Measurements from ENCODE around the gene ARHGEF4.
"Not testable (repeated sequence)": the region's sequence is repeated elsewhere in the genome, so short reads cannot be mapped to it uniquely, and the experiment has no call there.

The ARHGEF4 gene

GRCh38 chr2:131056932-131057287 lies 220.2 kb downstream of the ARHGEF4 start:
- DNase-seq, result no peak

- no peak for DNase-seq
Observed at GRCh38 chr2:131058214-131058843, 221.6 kb downstream of the ARHGEF4 start.

GRCh38 chr2:131058920-131059319 lies 222.2 kb downstream of the ARHGEF4 start:
- no peak for DNase-seq

DNA sequence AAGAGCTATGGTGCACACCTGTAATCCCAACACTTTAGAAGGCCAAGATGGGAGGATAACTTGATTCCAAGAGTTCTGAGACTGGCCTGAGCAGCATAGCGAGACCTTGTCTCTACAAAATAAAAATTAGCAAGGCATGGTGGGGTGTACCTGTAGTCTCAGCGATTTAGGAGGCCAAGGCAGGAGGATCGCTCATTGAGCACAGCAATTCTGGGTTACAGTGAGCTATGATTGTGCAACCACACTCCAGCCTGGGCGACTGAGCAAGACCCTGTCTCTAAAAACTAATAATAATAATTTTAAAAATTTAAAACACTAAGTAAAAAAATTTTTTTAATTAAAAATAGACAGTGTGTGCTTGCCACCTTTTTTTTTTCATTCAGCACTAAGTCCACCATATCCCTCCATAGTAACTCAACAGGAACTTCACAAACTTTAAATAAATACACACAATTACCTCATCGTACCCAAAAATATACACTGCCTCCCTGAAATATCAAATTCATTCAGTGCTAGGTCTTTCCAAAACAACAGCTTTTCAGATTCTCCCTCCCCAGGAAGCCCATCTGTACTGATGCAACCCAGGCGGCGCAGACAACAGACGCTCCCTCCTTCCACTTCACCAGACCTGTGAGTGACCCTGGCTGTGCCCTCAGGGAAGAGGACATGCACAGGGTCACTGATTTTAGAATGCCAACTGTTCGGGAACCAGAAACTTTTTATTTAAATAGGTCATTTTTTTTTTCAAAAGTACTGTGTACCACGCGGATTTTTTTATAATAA lies 227.0 kb downstream of the ARHGEF4 start:
- no peak for DNase-seq

DNA sequence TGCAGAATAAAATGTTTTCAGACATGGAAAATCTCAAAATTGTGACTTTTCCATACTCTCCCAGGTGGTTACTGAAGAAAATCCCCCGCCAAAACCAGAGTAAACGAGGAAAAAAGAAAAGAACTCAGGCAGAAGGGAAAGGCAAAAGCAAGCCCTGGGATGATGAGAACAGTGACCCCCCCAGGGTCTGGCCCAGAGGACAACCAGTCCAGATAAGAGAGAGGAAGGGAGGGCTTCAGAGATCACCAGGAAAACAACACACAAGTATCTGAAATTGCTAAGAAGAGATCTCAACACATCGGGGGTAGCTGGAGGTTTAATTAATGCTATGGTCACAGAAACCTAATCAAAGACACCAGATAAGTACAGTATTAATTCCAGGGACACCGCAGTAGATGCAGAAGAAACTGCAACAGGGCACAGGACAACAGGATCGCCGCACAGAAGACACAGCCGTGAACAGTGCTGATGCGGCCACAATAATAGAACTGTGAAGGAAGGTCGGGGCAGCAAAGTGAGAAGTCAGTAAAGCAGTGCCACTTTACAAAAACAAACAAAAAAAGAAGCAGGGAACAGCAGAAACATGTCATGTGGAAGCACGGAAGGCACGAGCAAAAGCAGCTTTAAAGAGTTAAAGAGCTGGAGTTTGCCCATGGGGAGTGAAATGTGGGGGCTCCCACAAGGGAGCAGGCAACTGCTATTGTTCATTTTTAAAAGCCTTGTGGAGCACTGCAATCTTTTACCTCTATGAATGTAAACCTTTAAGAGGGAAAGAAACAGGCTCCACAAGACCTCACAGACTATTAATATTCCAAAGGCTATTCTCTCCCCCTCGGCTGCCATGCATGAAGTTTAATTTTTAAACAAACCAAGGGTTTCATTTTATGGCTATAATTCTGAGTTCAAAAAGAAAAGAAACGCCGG lies 228.1 kb downstream of the ARHGEF4 start:
- no peak for DNase-seq

- no peak for DNase-seq
Observed at GRCh38 chr2:131067465-131068125, 230.9 kb downstream of the ARHGEF4 start.

GRCh38 chr2:131068172-131068571 lies 231.5 kb downstream of the ARHGEF4 start:
- DNase-seq, result not testable (repeated sequence)

DNA sequence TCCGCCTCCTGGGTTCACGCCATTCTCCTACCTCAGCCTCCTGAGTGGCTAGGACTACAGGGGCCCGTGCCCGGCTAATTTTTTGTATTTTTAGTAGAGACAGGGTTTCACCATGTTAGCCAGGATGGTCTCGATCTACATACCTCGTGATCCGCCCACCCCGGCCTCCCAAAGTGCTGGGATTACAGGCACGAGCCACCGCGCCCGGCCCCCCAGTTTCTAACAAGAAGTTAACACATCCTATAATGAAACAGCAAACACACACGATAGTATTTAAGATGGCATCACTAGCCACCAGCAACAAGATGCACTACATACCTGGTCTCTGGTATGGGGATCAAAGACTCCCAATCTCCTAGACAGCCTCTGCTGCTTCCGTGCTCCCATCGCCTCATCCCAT lies 238.9 kb downstream of the ARHGEF4 start:
- not testable (repeated sequence) for DNase-seq

- DNase-seq, result no peak
Observed at GRCh38 chr2:131076707-131077106, 240.0 kb downstream of the ARHGEF4 start.

DNA sequence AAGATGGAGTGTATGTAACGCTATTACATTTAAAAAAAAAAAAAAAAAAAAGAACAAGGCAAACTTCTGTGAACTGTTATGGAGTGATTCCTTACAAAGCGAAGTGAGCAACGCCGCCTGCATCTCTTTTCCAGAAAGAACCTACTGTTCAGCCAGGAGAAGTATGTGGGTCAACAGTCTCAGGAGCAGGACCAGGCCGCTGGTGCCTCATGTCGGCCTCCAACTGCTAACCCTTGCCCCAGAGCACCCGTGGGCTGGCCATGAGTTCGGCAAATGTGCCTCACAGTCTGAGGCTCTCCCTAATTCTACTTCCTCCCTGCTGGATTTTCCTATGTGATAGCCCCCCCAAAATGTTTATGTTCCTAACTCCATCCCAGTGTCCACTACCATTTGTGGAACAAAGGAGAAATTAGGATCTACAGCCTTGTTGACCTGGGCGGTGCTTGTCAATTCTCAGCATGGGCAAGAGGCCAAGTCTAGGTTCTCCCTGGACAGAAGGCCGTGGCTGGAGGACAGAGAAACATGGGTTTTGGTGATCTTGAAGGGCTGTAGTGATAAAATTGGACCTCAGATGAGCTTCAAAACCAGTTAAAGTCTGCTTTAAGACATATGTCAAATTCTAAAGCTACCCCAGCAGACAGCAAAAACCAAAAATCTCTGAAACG lies 240.6 kb downstream of the ARHGEF4 start:
- no peak for DNase-seq

DNA sequence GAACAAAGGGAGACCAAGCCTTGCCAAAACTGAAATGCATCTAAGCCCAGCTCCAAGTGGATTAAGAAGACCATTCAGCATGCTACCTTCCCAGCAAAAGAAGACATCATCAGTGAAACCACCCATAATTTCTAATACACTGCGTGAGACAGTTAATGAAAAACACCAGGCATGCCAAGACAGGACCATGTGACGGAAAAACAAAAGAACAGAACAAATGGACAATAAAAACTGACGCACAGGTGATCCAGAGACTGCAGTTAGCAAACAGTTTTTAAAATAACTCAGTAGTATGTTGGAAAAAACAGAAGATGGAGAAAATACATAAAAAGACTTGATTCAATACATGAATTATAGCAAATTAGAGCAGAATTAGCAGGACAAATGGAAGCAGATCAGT lies 241.3 kb downstream of the ARHGEF4 start:
- no peak for DNase-seq

- not testable (repeated sequence) for DNase-seq
Observed at GRCh38 chr2:131079931-131080330, 243.2 kb downstream of the ARHGEF4 start.

DNA sequence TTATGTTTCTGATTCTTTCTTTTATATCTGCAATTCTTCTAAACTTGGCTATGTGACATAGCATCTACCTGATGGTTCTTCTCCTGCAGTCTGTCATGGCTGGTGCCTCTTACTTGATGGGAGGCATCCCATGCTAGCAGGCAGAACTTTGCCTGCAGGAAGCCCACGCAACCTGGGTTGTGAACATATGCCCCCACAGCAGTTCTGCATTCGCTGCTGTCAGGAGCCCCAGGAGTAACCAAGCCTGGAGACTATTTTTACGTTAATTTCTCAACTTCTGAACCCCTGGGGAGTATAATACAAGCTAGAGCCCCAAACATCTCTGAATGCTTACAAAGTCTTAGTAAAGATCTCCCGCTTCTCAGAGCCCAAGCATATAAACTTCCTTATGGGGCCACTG lies 244.5 kb downstream of the ARHGEF4 start:
- DNase-seq, result no peak

DNA sequence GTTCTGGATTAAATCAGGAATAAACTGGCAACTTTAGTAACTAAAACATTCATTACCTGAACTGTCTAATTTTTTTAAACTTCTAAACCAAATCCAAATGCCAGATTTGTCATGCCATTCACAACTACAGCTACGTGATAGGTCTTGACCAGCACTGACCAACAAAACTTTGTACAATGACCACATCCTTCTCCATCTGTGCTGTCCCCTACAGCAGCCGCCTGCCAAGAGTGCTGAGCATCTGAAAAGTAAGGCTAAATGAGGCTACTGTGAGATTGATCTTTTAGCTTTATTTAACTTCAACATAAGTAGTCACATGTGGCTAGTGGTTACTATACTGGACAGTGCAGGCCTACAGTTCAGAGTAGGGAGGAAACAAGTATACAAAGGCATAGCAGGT lies 248.9 kb downstream of the ARHGEF4 start:
- no peak for DNase-seq

GRCh38 chr2:131092458-131093005 lies 255.8 kb downstream of the ARHGEF4 start:
- DNase-seq, result no peak

DNA sequence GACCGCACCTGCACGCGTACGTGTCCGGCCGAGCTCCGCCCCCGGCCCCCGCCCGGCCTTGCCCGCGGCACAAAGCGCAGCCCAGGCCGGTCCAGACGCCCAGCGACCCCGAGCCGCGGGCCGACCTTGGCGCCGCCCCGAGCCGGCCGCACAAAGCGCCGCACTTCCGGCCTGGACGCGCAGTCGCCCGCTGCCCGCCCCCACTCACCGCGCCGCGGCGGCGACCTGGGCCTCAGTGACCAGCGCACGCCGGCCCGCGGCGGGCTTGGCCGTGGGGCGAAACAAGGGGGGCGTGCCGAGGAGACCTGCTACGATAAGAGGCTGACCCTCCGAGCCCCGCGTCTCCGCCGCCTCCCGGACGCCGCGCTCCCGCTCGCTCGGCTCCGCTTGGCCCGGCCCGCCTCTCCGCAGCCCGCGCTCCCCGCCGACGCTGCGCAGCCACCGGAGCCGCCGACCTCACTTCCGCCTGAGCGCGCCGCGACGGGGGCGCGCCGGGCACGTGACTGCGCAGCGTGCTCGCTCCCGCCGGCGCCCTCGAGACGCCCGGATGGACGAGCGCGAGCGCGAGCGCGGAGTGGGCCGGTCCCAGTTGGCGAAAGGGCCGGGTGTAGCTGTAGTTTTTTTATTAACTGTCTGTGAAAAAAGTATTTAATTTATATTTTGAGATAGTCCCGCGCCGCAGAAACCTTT lies 256.4 kb downstream of the ARHGEF4 start, which contains the start of gene FAM168B:
Gene FAM168B (minus strand): TSS at position 455 of the 690 bp plus-strand sequence. CDS start 10,814 bp downstream, outside the sequence.
- DNase-seq, result peak; percentile 92

- DNase-seq, result peak; percentile 72
Observed at GRCh38 chr2:131093696-131094462, 257.2 kb downstream of the ARHGEF4 start.

GRCh38 chr2:131094463-131095281 lies 258.0 kb downstream of the ARHGEF4 start:
- no peak for DNase-seq

All from inflammatory macrophage treated with lipopolysaccharide for 4 hours (primary cell).